ENCODE results near the gene AGGF1.
"Not testable (repeated sequence)": the region's sequence is repeated elsewhere in the genome, so short reads cannot be mapped to it uniquely, and the experiment has no call there.

Gene AGGF1

DNA sequence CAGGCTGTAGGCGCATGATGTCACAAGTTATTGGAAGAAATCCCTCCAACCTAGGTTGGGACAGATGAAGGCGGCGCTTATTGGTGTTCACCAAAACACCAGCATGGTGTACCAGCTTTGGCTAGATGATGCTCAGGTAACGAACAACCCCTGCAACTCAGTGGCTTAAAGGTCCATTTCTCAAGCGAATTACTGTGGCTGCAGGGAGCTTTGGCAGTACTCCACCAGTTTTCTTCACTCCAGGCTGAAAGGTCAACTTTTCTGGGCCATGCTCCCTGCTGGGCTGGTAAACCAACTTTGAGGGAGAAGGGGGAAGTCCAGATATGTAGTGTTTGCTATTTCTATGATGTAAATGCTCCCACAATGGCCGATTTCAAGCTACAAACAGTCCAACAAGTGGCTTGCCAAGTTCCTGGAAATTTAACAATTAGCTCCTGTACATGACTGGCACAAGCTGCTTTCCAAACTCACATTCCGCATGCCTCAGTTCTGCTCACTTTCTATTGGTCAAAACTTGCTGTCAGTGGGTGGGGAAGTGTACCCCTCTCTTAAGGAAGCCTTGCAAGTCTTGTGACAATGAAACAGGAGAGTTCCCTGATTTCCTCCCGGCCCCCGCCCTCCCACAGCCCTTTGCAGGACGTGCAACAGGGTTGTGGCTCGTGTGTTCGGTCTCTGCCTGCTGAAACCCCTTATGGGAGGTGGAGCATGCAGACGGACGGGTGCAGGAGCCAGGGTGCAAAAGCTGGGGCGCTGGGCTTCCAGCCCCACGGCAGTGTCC, 57.5 kb downstream of the AGGF1 start:
- DNase-seq: peak in 1 of 2 experiments; percentile 27

DNA sequence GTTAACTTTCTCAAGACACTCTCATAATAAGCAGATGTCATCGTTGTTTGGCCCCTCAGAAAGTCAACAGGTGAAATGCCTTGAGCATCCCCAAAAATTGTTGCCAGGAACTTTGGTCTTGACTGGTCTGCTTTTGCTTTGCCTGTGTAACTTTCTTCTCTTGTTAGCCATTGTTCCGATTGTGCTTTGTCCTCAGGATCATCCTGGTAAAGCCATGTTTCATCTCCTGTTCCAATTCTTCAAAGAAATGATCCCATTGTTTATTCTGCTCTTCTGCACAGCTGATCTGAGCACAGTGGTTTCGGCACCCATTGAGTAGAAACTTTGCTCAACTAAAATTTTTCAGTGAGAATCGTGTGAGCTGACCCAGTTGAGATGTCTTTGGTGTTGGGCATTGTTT, 65.0 kb downstream of the AGGF1 start:
- no peak for DNase-seq

DNA sequence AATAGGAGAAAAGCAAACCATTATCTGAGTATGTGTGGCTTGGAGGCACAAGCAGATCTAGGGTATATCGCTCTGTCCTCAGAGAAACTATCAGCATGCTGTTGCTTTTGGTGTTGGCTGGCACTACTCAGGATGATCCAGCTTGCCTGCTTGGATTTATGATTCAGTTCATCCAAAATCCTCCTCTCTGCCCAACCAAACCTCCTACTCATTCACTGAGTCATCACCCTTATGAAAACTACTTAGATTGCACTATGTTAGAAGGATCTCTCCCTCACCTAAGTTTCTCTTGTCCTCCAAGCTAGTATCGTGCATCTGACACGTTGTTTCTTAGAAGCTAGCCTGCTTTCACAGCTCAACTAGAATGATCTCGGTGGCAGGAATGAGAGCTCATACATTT, 71.1 kb downstream of the AGGF1 start:
- no peak for DNase-seq

DNA sequence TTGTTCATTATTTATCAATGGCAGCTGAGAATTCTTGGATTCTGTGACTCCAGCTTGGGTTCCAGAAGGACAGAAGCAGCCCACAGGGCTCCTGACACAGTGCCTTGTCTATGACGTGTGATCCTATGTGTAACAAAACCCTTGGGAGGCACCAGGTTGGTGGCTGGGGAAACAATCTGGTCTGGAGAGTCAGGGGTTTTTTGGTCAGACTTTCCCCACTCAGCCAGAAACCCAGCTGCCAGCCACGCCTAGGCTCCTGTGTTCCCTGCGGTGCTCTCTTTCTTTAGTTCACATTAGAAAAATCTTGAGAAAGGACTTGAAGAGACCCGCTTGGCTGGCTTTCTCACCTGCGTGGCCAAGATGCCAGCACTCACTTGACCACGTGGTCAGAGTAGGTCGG, 72.3 kb downstream of the AGGF1 start:
- DNase-seq: no peak

DNA sequence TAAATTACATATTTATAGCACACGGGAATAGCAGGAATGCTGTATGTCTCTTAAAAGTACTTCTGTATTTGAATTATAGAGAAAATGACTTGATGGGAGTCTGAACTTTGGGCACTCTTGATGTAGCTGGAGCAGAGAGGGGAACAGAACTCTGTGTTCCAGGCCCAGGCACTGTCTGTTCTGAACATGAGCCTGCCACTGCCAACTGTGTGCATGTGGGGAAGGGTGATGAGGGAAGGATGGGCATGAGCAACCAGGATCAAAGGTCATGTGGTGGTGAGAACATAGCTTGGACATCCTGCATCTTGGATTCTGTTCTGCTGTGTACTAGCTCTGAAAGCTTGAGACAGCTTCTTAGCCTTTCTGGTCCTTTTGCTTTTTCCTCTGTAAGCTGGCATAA, 73.3 kb downstream of the AGGF1 start:
- no peak for DNase-seq

DNA sequence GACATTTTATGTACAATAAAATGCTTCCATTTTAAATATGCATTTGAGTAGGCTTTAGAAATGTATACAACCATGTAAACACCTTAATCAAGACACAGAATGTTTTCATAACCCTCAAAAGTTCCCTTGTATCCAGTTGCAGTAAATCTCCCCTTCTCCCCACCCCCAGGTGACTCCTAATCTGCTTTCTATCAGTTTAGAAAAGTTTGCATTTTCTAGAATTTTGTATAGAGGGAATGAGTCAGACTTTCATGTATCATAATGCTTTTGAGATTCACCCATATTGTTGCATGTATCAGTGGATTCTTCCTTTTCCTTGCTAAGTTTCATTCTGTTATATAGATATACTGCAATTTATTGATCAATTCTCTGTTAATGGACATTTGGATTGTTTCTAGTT, 74.6 kb downstream of the AGGF1 start:
- DNase-seq: no peak

DNA sequence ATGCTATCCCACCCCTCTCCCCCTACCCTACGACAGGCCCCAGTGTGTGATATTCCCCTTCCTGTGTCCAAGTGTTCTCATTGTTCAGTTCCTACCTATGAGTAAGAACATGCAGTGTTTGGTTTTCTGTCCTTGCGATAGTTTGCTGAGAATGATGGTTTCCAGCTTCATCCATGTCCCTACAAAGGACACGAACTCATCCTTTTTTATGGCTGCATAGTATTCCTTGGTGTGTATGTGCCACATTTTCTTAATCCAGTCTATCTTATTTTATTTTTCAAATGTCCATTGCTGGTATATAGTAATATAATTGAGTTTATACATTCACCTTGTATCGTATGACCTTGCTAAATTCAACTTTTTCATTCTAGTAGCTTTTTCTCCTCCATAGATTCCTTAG, 76.8 kb downstream of the AGGF1 start:
- not testable (repeated sequence) for DNase-seq

All from AML-193 (cell line).